Effector memory CD8-positive, alpha-beta T cell (primary cell): ENCODE measurements around the gene H19.

Source experiments
- ATAC-seq: fragments of 150-1000 bp; cut with Tn5 transposase; replicated peaks from 2 replicates; pipeline ENCODE4 v1.10.0; 2021; ENCODE audit warnings: mild to moderate bottlenecking, moderate library complexity
- DNase-seq, 3 experiments: peaks; one replicate each; pipeline ENCODE4 v3.0.0; 2021
- H3K27ac Mint-ChIP-seq, 2 donors: one replicate each; pipeline ENCODE4 v1.8.0; 2022; ENCODE audit warnings: mild to moderate bottlenecking in 2 of 2, mixed read lengths in 2 of 2, moderate library complexity in 2 of 2
- H3K27me3 Mint-ChIP-seq, 2 donors: one replicate each; pipeline ENCODE4 v1.8.0; 2022; ENCODE audit warnings: mixed read lengths in 2 of 2
- H3K36me3 Mint-ChIP-seq: one replicate; pipeline ENCODE4 v1.8.0; 2022; ENCODE audit warnings: mild to moderate bottlenecking, moderate library complexity, mixed read lengths; ENCODE audit not compliant: insufficient read depth
- H3K4me1 Mint-ChIP-seq, 2 donors: one replicate each; pipeline ENCODE4 v1.8.0; 2022; ENCODE audit warnings: low read depth in 2 of 2, mixed read lengths in 2 of 2
- H3K4me3 Mint-ChIP-seq, 2 donors: one replicate each; pipeline ENCODE4 v1.8.0; 2022; ENCODE audit warnings: mild to moderate bottlenecking in 2 of 2, mixed read lengths in 2 of 2, moderate library complexity in 2 of 2
- H3K9me3 Mint-ChIP-seq, 2 donors: one replicate each; pipeline ENCODE4 v1.8.0; 2022; ENCODE audit warnings: mixed read lengths in 2 of 2

H19 gene

GRCh38 chr11:1998290-1998689 is 648 bp upstream of the H19 start:
- no peaks in the 10 kb centered on the region for H3K36me3 Mint-ChIP-seq
- DNase-seq = no peak
- no peaks in the 10 kb centered on the region for H3K27me3 Mint-ChIP-seq
- no peaks in the 10 kb centered on the region for H3K9me3 Mint-ChIP-seq
- H3K4me1 Mint-ChIP-seq = no peaks in the 10 kb centered on the region
- ATAC-seq = peak; percentile 24
- H3K4me3 Mint-ChIP-seq = no peak overlapping the region
- H3K27ac Mint-ChIP-seq = no peak overlapping the region

GRCh38 chr11:1994121-1994520 is 3.5 kb downstream of the H19 start:
- DNase-seq = no peak
- no peak overlapping the region for H3K27ac Mint-ChIP-seq

DNA sequence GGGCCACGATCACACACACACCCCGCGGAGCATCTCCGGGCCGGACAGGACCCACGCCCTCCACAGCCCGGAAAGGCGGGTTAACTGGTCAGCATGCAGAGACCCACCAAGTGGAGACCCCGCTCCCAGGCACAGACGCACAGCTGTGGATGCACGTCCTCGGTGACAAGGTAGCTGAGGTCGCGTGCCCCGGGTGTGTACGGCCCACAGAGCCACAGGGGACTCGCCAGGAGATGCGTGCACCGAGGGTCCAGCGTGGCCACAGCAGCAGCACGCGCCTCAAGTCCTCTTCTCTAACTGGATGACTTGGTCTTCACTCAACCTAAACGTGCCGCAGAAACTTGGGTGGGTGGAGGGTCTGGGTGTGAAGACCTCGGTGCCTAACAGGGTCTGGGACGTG is 5.5 kb downstream of the H19 start:
- Mint-ChIP-seq H3K27ac (no peak overlapping the region), H3K4me3 (no peak overlapping the region), H3K27me3 (no peaks in the 10 kb centered on the region), H3K36me3 (no peaks in the 10 kb centered on the region), H3K4me1 (no peaks in the 10 kb centered on the region), H3K9me3 (no peaks in the 10 kb centered on the region)
- DNase-seq (no peak), ATAC-seq (no peak)

More at GRCh38 chr11:1994121-1994520, 3.5 kb downstream of the H19 start:
- H3K36me3 Mint-ChIP-seq = no peaks in the 10 kb centered on the region
- H3K27me3 Mint-ChIP-seq = no peaks in the 10 kb centered on the region
- H3K9me3 Mint-ChIP-seq = no peaks in the 10 kb centered on the region
- ATAC-seq = no peak
- H3K4me3 Mint-ChIP-seq = no peak overlapping the region
- no peaks in the 10 kb centered on the region for H3K4me1 Mint-ChIP-seq

GRCh38 chr11:1990872-1991578 is 6.6 kb downstream of the H19 start:
- no peaks in the 10 kb centered on the region for H3K36me3 Mint-ChIP-seq
- no peaks in the 10 kb centered on the region for H3K27me3 Mint-ChIP-seq
- H3K27ac Mint-ChIP-seq = no peak overlapping the region
- DNase-seq (no peak), ATAC-seq (no peak)
- no peaks in the 10 kb centered on the region for H3K4me1 Mint-ChIP-seq
- no peak overlapping the region for H3K4me3 Mint-ChIP-seq
- no peaks in the 10 kb centered on the region for H3K9me3 Mint-ChIP-seq

- Mint-ChIP-seq H3K4me3 (no peak overlapping the region), H3K9me3 (no peaks in the 10 kb centered on the region), H3K36me3 (no peaks in the 10 kb centered on the region), H3K27me3 (no peaks in the 10 kb centered on the region), H3K27ac (no peak overlapping the region), H3K4me1 (no peaks in the 10 kb centered on the region)
- ATAC-seq (no peak), DNase-seq (no peak)
Observed at GRCh38 chr11:1989953-1990352, 7.7 kb downstream of the H19 start.

GRCh38 chr11:1988667-1989317 is 8.8 kb downstream of the H19 start:
- DNase-seq (no peak), ATAC-seq (no peak)
- no peaks in the 10 kb centered on the region for H3K27me3 Mint-ChIP-seq
- H3K4me3 Mint-ChIP-seq = no peak overlapping the region
- no peaks in the 10 kb centered on the region for H3K9me3 Mint-ChIP-seq
- H3K36me3 Mint-ChIP-seq = no peaks in the 10 kb centered on the region
- no peak overlapping the region for H3K27ac Mint-ChIP-seq
- H3K4me1 Mint-ChIP-seq = no peaks in the 10 kb centered on the region

- H3K4me3 Mint-ChIP-seq = no peak overlapping the region
- no peak for ATAC-seq
- H3K27ac Mint-ChIP-seq = no peak overlapping the region
- H3K36me3 Mint-ChIP-seq = no peaks in the 10 kb centered on the region
- no peaks in the 10 kb centered on the region for H3K9me3 Mint-ChIP-seq
- H3K27me3 Mint-ChIP-seq = no peaks in the 10 kb centered on the region
- H3K4me1 Mint-ChIP-seq = no peaks in the 10 kb centered on the region
- DNase-seq = no peak
Observed at GRCh38 chr11:1988174-1988573, 9.5 kb downstream of the H19 start.

DNA sequence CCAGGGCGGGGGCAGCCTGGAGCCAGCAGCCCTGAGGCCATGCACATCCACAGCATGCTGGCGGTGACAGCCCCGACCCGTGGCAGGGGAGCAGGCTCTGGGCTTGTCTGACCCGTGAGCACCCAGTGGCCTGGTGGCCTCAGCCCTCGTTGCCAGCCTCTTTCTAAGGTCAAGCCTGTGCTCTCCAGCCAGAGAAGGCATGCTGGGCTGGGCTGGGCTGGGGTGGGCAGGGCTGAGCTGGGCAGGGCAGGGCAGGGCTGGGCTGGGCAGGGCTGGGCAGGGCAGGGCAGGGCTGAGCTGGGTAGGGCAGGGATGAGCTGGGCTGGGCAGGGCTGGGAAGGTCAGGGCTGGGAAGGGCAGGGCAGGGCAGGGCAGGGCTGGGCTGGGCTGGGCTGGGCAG is 10.6 kb downstream of the H19 start:
- ATAC-seq (no peak), DNase-seq (no peak)
- no peaks in the 10 kb centered on the region for H3K9me3 Mint-ChIP-seq
- H3K4me1 Mint-ChIP-seq = no peaks in the 10 kb centered on the region
- H3K4me3 Mint-ChIP-seq = no peak overlapping the region
- H3K36me3 Mint-ChIP-seq = no peaks in the 10 kb centered on the region
- H3K27ac Mint-ChIP-seq = no peak overlapping the region
- H3K27me3 Mint-ChIP-seq = no peaks in the 10 kb centered on the region

DNA sequence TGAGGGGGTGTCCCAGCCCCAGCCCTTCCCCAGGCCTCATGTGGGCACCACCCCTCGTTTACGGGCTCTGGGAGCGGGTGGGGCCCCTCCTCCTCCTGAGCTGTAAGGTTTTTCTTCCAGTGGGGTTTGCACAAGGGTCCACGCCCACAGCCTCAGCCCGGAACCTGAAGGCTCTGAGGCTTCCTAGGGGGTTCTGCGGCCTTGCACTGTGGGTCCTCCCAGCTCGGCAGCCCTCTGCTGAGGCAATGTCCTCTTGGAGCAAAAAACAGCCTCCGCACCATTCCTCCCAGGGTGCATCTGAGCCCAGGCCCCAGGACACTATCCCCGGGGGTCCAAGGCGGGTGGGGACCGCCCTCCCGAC is 14.1 kb downstream of the H19 start:
- Mint-ChIP-seq H3K9me3 (no peaks in the 10 kb centered on the region), H3K27me3 (no peaks in the 10 kb centered on the region), H3K4me3 (no peak overlapping the region), H3K27ac (no peak overlapping the region), H3K36me3 (no peaks in the 10 kb centered on the region), H3K4me1 (no peaks in the 10 kb centered on the region)
- no peak for ATAC-seq
- no peak for DNase-seq

DNA sequence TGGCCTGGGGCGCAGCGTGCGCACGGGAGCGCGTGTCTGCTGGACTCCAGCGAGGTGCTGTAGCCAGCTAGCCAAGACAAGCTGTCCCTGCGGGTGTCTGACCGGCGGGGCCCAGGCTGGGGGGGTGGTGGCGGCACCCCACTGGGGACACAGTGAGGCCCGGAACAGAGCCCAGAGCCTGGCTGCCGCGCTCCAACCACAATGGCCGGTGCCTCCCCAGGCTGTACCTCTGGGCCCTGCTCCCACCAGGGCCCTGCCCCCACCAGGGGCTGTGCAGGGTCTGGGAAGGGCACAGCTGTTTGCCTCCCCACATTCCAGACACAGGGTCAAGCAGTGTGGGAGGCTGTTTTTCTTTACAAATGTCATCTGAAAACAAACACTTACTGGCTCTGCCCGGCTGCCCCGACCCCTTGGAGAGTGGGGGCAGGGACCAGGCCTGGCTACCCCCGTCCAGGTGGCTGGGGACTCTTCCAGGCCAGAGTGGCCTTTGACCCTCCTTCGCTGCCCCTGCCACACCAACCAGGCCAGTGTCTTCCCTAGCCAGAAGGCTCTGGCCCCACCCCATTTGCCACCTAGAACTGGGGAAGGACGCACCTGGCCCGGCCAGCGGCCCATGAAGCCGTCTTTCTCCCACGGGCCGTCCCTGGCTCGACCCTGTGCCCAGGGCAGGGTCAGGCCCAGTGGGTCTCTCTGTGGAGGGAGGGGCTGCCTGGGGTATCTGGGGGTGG is 14.6 kb downstream of the H19 start:
- H3K36me3 Mint-ChIP-seq = no peaks in the 10 kb centered on the region
- no peak for DNase-seq
- H3K9me3 Mint-ChIP-seq = no peaks in the 10 kb centered on the region
- H3K4me3 Mint-ChIP-seq = no peak overlapping the region
- H3K27me3 Mint-ChIP-seq = no peaks in the 10 kb centered on the region
- H3K4me1 Mint-ChIP-seq = no peaks in the 10 kb centered on the region
- H3K27ac Mint-ChIP-seq = no peak overlapping the region
- ATAC-seq = no peak

- no peaks in the 10 kb centered on the region for H3K27me3 Mint-ChIP-seq
- ATAC-seq = no peak
- no peaks in the 10 kb centered on the region for H3K4me1 Mint-ChIP-seq
- no peaks in the 10 kb centered on the region for H3K9me3 Mint-ChIP-seq
- H3K27ac Mint-ChIP-seq = no peak overlapping the region
- no peaks in the 10 kb centered on the region for H3K36me3 Mint-ChIP-seq
- no peak overlapping the region for H3K4me3 Mint-ChIP-seq
- DNase-seq = no peak
Observed at GRCh38 chr11:1979607-1980006, 18.0 kb downstream of the H19 start.

DNA sequence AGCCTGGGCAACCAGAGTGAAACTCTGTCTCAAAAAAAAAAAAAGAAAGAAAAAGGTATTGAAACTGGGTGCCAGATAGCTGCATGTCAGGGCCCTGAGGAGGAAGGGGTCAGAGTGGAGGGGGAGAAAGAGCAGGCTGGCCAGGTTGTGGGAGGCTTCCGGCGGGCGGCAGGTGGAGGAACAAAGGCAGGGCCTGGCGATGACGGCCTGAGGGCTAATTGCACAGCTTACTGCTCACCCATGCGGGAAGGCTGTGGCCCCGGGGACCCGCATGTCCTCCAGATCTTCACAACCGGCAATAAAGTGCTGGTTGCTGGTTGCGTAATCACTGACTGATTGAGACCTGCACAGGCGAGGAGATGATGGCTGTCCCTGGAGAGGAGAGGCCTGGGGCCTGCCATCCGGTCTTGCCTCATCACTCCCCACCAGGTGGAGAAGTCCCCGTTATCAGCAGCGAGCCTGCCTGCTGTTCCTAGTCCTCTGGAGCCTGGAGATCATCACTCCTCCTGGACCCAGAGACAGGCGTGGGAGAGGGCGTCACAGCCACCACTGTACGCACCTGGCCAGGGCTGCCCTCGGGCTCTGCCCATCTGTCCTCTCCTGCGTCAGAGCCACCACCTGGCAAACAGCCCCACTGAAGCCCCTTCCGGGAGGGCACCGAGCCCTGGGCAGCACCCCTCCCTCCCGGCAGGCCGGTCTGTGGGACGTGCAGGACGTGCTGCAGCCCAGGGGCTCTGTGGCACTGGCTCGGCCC is 18.7 kb downstream of the H19 start:
- Mint-ChIP-seq H3K9me3 (no peaks in the 10 kb centered on the region), H3K27me3 (no peaks in the 10 kb centered on the region), H3K27ac (no peak overlapping the region), H3K36me3 (no peaks in the 10 kb centered on the region), H3K4me1 (no peaks in the 10 kb centered on the region), H3K4me3 (no peak overlapping the region)
- DNase-seq (no peak), ATAC-seq (no peak)

DNA sequence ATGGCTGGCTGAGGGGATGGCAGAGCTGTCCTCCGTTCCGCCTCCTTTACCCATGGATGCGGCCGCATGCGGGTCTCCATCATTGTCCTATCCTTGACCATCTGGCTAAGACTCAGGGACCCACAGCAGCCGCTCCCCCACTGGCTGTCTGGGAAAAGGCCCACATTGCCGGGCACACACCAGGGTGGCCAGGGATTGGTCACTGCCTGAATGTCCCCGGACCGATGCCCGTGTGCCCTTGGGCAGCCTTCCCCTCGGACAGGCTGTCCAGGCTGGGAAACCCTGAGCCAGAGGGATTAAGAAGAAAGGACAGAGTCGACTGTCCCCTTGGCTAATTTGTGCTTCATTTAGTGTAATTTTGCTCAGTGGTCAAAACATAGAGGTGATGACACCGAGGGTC is 22.5 kb downstream of the H19 start:
- ATAC-seq (no peak), DNase-seq (no peak)
- Mint-ChIP-seq H3K27me3 (no peaks in the 10 kb centered on the region), H3K27ac (no peak overlapping the region), H3K4me3 (no peak overlapping the region), H3K4me1 (no peaks in the 10 kb centered on the region), H3K36me3 (no peaks in the 10 kb centered on the region), H3K9me3 (no peaks in the 10 kb centered on the region)
